K562 (cell line): Measurements from ENCODE around the gene MRPL2. TPM values are rescaled to one million over a fixed set of nuclear protein-coding genes. Genes with fewer than 3 reads are reported as not detected.

Experiments
- BDP1 ChIP-seq: IDR thresholded peaks from 3 replicates; pipeline ENCODE4 v1.6.1; 2011; ENCODE audit not compliant: insufficient read length, insufficient read depth
- CHCHD3 ChIP-seq: fragments of 250-450 bp; sonication (Bioruptor Pico); IDR thresholded peaks from 2 replicates; pipeline ENCODE4 v2.1.2; 2022; ENCODE audit warnings: mild to moderate bottlenecking
- E2F4 ChIP-seq: sonication (generic); formaldehyde crosslinking; IDR thresholded peaks from 2 replicates; pipeline ENCODE4 v1.8.0; 2022; ENCODE audit warnings: mild to moderate bottlenecking, low read depth, missing genetic modification reagents
- ETV1 ChIP-seq: fragments of 450-650 bp; conservative IDR thresholded peaks from 2 replicates; pipeline ENCODE4 v1.6.1; 2016; ENCODE audit warnings: missing genetic modification characterization, control low read depth, low read depth, missing compliant biosample characterization
- KLF10 ChIP-seq: fragments of 250-450 bp; sonication (Bioruptor Pico); IDR thresholded peaks from 2 replicates; pipeline ENCODE4 v1.6.1; 2021; ENCODE audit warnings: matching md5 sums
- MCM7 ChIP-seq, 2 experiments: fragments of 450-650 bp; IDR thresholded peaks; 2 replicates each; pipeline ENCODE4 v1.6.1; 2016 to 2018
- NCOA4 ChIP-seq: fragments of 450-650 bp; IDR thresholded peaks from 2 replicates; pipeline ENCODE4 v1.6.1; 2018; ENCODE audit warnings: mild to moderate bottlenecking; ENCODE audit not compliant: partially characterized antibody
- NKRF ChIP-seq: fragments of 450-650 bp; IDR thresholded peaks from 2 replicates; pipeline ENCODE4 v1.6.1; 2016; ENCODE audit warnings: borderline replicate concordance
- PHB2 ChIP-seq: fragments of 450-650 bp; IDR thresholded peaks from 2 replicates; pipeline ENCODE4 v1.6.1; 2017; ENCODE audit warnings: low read depth
- RUNX1 ChIP-seq: sonication (generic); IDR thresholded peaks from 2 replicates; pipeline ENCODE4 v1.6.1; 2016; ENCODE audit warnings: antibody characterized with exemption, low read depth
- SREBF2 ChIP-seq: sonication (generic); formaldehyde crosslinking; IDR thresholded peaks from 2 replicates; pipeline ENCODE4 v1.4.0; 2020; ENCODE audit warnings: mild to moderate bottlenecking, missing genetic modification reagents
- ZBTB1 ChIP-seq: sonication (generic); formaldehyde crosslinking; IDR thresholded peaks from 2 replicates; pipeline ENCODE4 v1.8.1; 2023; ENCODE audit warnings: missing genetic modification reagents, low read depth, mild to moderate bottlenecking, borderline replicate concordance
- ZNF589 ChIP-seq: fragments of 200-800 bp; sonication (Bioruptor generic); IDR thresholded peaks from 2 replicates; pipeline ENCODE4 v1.6.1; 2016; ENCODE audit warnings: low read depth, missing genetic modification characterization, missing compliant biosample characterization
- ZNF644 ChIP-seq: fragments of 200-800 bp; sonication (Bioruptor generic); IDR thresholded peaks from 2 replicates; pipeline ENCODE4 v1.6.1; 2016; ENCODE audit warnings: low read depth, missing genetic modification characterization, missing compliant biosample characterization
- polyA plus RNA-seq, 8 experiments: library from polyadenylated mRNA; depleted of rRNA in 4 of 8; stranded (reverse) in 5 of 8; unstranded in 3 of 8; fragments of >200 nt; fragmentation: Nextera tagmentation in 2 of 8; fragmentation: Illumina TruSeq in 1 of 8; extraction: Ambion mirVana in 2 of 8; extraction: Trizol in 1 of 8; gene quantifications; 2 replicates each; pipeline versions ENCODE4 v1.2.1 to v1.2.3, GENCODE V29; 2011 to 2014; ENCODE audit warnings: inconsistent platforms in 1 of 8, missing spikeins in 1 of 8
- total RNA-seq, 7 experiments: library from RNA; depleted of rRNA in 6 of 7; stranded (reverse); fragments of >200 nt in 6 of 7; fragmentation: Illumina TruSeq in 2 of 7; extraction: Trizol in 2 of 7; gene quantifications; 2 replicates each; pipeline versions ENCODE4 v1.2.1 to v1.2.3, GENCODE V29; 2011 to 2021; ENCODE audit warnings: low replicate concordance in 1 of 7
- TF ChIP-seq, protein P1 (sequence below), 3 experiments: fragments of 200-800 bp in 1 of 3; fragments of 250-450 bp in 1 of 3; fragments of 450-650 bp in 1 of 3; sonication (Bioruptor Pico) in 1 of 3; sonication (Bioruptor generic) in 1 of 3; formaldehyde crosslinking in 1 of 3; IDR thresholded peaks; 2 replicates each; pipeline versions ENCODE4 v1.6.1 to v1.8.0; 2016 to 2022; ENCODE audit warnings: mild to moderate bottlenecking in 2 of 3, missing genetic modification characterization in 2 of 3, missing compliant biosample characterization in 1 of 3, moderate library complexity in 1 of 3
- TF ChIP-seq, protein P2 (sequence below): IDR thresholded peaks from 2 replicates; pipeline ENCODE4 v1.6.1; 2012; ENCODE audit warnings: low read depth, low read length, improper control_type of control experiment, borderline replicate concordance
- TF ChIP-seq, protein P3 (sequence below): fragments of 450-650 bp; formaldehyde crosslinking; IDR thresholded peaks from 2 replicates; pipeline ENCODE4 v1.4.0; 2020; ENCODE audit warnings: mild to moderate bottlenecking, moderate library complexity

Gene MRPL2
- total and polyA plus RNA-seq, 9 of the 15 experiments (the other 6 are each of a cell fraction or from before 2014, with no cell fraction given): 63.1 to 262 (median 121) TPM

DNA sequence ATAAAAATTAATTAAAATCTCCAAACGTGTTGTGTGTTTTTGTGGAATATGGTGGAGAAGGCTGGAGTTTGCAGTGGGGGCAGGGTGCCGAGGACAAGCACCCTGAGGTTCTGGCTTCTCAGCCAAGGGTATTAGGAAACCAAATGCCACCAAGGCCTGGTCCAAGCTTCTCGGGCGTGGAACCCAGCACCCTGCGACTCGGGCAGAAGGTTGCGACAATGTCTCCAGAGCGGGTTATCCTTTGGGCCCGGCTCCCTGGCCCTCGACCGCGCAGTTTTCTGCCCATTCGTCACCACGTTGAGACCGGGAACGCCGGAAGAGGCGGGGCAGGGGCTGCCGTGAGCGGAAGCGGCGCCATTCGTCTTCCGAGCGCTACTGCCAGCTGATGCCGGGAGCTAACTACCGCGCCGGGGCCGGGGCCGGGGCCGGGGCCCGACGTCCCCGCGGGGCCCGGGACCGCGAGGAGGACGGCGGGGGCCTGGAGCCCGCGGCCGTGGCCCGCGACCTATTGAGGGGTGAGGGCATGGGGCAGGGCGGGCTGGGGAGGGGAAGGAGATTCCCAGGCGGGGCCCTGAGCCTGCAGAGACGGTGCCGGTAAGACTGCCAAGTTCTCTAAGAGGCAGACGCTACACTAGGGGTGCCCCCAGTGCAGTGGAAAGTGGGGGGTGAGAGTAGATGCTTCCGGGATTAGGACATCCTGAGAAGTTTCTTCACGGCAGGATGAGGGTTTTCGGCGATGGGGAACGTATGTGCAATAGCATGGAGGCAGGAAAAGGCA is 37.8 kb downstream of the MRPL2 start, which contains the start of gene RRP36 (continued):
- TF ChIP-seq, protein P1, sequence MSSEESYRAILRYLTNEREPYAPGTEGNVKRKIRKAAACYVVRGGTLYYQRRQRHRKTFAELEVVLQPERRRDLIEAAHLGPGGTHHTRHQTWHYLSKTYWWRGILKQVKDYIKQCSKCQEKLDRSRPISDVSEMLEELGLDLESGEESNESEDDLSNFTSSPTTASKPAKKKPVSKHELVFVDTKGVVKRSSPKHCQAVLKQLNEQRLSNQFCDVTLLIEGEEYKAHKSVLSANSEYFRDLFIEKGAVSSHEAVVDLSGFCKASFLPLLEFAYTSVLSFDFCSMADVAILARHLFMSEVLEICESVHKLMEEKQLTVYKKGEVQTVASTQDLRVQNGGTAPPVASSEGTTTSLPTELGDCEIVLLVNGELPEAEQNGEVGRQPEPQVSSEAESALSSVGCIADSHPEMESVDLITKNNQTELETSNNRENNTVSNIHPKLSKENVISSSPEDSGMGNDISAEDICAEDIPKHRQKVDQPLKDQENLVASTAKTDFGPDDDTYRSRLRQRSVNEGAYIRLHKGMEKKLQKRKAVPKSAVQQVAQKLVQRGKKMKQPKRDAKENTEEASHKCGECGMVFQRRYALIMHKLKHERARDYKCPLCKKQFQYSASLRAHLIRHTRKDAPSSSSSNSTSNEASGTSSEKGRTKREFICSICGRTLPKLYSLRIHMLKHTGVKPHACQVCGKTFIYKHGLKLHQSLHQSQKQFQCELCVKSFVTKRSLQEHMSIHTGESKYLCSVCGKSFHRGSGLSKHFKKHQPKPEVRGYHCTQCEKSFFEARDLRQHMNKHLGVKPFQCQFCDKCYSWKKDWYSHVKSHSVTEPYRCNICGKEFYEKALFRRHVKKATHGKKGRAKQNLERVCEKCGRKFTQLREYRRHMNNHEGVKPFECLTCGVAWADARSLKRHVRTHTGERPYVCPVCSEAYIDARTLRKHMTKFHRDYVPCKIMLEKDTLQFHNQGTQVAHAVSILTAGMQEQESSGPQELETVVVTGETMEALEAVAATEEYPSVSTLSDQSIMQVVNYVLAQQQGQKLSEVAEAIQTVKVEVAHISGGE (CRISPR knock-in tag; IDR thresholded peaks at IDR 0.05): peak in 1 of 3 experiments; percentile 75; a peak in 2 of 6 replicates
- TF ChIP-seq, protein P2, sequence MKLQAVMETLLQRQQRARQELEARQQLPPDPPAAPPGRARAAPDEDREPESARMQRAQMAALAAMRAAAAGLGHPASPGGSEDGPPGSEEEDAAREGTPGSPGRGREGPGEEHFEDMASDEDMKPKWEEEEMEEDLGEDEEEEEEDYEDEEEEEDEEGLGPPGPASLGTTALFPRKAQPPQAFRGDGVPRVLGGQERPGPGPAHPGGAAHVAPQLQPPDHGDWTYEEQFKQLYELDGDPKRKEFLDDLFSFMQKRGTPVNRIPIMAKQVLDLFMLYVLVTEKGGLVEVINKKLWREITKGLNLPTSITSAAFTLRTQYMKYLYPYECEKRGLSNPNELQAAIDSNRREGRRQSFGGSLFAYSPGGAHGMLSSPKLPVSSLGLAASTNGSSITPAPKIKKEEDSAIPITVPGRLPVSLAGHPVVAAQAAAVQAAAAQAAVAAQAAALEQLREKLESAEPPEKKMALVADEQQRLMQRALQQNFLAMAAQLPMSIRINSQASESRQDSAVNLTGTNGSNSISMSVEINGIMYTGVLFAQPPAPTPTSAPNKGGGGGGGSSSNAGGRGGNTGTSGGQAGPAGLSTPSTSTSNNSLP: no peak
- TF ChIP-seq PHB2 (no peak), RUNX1 (no peak; the same call in 1 of the 2 replicates), NKRF (peak; percentile 32), SREBF2 (CRISPR knock-in tag) (no peak), ZNF589 (CRISPR knock-in tag) (no peak), E2F4 (CRISPR knock-in tag) (no peak), MCM7 (IDR thresholded peaks at IDR 0.05) (no peak), ZBTB1 (no peak), CHCHD3 (CRISPR knock-in tag) (no peak), NCOA4 (no peak), ETV1 (tag) (0 out of 2 replicates have a peak, but pooled peaks have one; percentile 28), KLF10 (no peak), ZNF644 (tag) (peak; percentile 26), BDP1 (no peak)
- TF ChIP-seq, protein P3, sequence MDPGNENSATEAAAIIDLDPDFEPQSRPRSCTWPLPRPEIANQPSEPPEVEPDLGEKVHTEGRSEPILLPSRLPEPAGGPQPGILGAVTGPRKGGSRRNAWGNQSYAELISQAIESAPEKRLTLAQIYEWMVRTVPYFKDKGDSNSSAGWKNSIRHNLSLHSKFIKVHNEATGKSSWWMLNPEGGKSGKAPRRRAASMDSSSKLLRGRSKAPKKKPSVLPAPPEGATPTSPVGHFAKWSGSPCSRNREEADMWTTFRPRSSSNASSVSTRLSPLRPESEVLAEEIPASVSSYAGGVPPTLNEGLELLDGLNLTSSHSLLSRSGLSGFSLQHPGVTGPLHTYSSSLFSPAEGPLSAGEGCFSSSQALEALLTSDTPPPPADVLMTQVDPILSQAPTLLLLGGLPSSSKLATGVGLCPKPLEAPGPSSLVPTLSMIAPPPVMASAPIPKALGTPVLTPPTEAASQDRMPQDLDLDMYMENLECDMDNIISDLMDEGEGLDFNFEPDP (CRISPR knock-in tag): no peak
